Measurements from ENCODE around the gene ENTR1.
"Not testable (repeated sequence)": the region's sequence is repeated elsewhere in the genome, so short reads cannot be mapped to it uniquely, and the experiment has no call there.

The ENTR1 gene

GRCh38 chr9:136416914-136417313 lies 6.5 kb upstream of the ENTR1 start:
- no peak for DNase-seq

DNA sequence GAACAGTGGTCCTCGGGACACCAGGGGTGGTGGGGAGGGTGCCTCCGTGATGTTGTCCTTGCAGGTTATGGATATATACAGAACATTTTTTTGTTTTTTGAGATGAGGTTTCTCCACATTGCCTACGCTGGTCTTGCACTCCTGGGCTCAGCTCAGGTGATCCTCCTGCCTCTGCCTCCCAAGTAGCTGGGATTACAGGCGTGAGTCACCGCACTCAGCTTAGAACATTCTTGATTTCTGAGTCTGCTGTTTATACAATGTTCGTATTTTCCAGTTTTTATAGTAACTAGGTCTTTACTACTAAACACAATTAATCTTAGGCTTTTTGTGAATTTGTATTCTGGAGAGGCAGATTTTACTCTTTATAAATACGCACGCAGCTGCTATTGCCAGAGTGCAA lies 6.0 kb upstream of the ENTR1 start:
- DNase-seq = no peak

GRCh38 chr9:136412962-136413361 lies 2.5 kb upstream of the ENTR1 start:
- DNase-seq = no peak

DNA sequence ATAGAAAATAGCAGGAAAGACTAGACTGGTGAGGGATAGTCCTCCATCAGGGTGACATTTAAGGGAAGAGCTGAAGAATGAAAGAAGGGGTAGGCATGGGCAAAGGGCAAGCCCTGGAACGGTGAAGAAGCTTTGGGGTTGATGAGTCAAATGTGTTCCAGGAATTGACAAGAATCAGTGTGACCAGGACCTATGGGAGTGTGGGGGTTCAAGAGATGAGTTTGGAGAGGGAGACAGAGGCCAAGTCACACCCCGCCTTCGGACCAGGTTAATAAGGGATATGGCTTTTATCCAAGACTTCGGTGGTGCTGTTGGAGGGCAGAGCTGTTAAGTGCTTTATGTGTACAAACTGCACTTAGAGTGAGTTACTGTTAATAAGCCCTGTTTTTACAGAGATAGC lies 964 bp upstream of the ENTR1 start:
- DNase-seq = peak; percentile 7

GRCh38 chr9:136409557-136410455 lies 608 bp downstream of the ENTR1 start:
- DNase-seq = peak; percentile 23

DNA sequence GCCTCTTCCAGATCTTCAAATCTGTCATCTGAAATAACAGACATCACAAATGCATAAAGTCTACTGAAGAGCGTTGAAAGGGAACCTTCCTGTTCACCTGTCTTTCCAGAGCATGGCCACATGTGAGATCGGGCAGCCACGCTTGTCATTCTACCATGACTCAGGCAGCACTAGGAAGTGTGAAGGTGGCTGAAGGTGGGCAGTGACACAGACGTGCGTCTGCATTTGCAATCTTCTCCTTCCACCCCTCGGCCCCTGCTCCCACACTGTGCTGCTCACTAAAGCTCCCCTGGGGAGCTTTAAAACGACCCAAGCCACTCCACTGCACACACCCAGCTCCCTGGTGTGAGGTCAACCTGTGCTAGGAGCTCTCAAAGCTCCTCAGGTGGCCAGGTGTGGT lies 2.5 kb downstream of the ENTR1 start:
- DNase-seq = no peak

DNA sequence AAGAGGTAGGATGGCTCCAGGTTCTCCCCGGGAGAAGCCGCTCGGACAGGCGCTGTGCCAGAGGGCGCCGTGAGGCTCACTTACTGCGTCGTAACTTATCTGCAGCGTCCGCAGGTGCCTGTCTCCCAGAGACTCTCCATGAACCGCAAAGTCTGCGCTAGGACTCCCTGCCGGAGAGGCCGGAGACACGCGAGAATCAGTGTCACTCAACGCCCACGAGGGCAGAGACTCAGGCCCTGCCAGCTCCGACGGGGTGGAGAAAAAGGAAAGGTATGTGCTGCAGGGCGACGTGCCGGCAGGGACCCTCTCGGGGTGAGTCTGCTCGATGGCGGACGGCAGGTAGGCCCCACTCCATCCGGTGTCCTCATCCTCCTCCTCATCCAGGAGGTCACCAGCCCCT lies 3.4 kb downstream of the ENTR1 start:
- not testable (repeated sequence) for DNase-seq

DNA sequence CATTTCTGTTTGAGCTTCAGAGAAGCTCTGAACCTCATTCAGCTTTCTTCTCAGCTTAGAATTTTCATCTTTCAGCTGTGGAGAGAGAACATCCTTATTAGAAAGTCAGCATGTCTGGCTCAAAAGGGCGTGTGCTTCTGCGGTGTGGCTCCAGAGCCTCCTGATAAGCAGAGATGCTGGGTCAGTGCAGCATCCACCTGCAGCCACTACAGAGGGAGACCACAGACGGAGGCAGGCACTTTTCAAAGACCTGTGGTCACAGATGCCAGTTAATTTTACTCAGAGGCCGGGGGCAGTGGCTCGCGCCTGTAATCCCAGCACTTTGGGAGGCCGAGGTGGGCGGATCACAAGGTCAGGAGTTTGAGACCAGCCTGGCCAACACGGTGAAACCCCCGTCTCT lies 4.5 kb downstream of the ENTR1 start:
- DNase-seq = not testable (repeated sequence)

DNA sequence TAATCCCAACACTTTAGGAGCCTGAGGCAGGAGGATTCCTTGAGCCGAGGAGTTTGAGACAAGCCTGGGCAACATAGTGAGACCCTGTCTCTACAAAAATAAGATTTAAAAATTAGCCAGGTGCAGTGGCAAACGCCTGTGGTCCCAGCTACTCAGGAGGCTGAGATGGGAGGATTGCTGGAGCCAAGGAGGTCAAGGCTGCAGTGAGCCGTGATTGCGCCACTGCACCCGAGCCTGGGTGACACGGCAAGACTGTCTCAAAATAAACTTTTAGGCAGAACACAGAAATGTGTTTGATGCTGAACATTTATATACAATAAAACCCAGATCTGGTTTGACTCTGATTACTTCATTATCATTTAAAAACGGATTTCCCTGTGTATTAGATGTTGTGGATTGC lies 4.9 kb downstream of the ENTR1 start:
- DNase-seq = no peak

DNA sequence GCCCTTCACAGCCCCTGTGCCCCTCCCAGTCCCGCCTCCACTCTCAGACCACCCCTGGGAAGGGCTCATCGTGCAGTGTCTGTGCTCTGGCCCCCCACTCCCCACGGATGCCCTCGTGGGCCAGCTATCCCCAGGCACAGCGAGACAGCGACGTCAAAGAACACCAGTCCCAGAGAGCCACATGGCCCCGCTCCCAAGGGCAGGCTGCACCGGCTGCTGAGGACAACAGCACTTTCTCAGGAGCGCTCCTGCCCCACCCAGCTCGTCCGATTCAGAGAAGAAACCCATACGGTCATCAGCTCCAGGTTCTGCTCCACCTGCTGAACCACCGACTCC lies 5.6 kb downstream of the ENTR1 start:
- DNase-seq = no peak

GRCh38 chr9:136403915-136404800 lies 6.3 kb downstream of the ENTR1 start:
- no peak for DNase-seq

DNA sequence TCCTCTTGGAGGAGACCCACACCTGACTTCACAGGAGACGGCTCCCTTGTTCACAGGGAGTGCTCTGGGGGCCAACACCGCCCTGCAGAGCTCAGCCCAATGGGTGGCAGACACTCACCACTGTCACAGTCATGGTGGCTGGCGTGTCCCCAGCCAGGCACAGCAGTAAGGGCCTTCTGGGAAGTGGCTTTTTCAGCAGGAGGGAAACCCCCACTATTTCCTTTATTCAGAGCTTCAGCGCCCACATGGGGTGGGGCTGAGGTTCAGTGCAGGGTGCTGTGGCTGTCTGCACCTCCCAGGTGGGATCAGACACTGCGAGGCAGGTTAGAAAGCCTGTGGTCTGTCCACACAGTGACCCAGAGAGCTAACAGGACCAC lies 6.9 kb downstream of the ENTR1 start:
- DNase-seq = no peak

GRCh38 chr9:136402067-136402466 lies 8.3 kb downstream of the ENTR1 start:
- DNase-seq = no peak

- no peak for DNase-seq
These were observed 9.1 kb downstream of the ENTR1 start for GRCh38 chr9:136401173-136401922.

GRCh38 chr9:136400038-136400834 lies 10.2 kb downstream of the ENTR1 start, which contains the start of gene SNAPC4:
TSS of gene SNAPC4 (minus strand) at chr9:136400170. CDS start at chr9:136398428, 1,742 bp downstream.
- peak; percentile 95 for DNase-seq

DNA sequence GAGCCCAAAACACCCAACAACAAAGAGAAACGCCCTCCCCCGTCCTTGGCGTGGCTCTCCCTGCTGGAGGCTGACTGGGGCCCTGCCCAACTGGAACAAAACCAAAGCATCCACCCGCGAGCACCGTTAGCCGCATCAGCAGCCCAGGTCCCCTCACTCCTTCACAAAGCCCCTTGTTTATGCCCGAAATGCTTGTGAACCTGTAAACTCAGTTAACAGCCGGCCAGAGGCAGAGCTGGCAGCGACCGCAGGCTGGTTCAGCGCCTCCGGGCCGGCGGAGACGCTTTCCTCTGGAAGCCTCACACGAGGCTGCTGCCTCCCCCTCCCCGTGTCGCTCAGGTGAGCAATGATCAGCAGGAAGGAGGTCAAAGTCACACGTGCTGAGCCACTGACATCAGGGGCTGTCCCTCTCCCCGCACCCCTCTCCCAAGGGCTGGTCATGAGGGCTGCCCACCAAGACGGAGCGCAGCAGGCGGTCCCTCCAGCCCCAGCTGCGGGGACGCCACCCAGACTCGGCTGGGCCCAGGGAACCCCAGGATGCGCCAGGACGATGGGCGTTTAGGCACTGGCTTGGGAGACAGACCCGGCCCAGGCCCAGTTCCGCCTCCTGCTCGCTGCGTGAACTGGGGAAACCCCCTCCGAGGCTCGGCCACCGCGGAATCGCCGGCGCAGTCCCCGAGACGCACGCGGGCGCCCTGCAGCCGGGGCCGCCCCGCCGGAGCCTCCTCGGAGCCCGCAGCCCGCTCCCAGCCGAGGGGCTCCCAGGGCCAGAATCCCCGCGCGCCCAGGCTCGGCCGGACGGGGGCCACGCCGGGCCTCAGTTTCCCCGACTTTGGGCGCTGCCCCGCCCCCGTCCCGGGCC lies 11.0 kb downstream of the ENTR1 start:
- peak; percentile 54 for DNase-seq

DNA sequence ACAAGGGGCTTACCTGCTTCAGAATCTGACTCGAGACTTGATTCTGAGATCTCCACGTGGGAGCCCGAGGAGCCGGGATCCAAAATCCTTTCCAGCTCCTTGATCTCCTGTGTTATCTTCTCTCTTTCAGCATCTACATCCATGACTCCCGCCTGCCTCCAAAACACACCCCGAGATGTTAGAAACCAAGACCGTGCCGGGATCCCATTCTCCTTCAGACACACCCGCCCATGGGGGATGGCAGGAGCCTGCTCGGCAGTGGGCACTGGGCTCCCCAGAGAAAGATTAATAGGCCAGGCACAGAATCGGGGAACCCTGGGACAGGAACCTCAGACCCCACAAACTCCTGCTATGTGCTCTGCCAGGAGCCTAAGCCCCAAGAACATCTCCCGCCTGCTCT lies 12.1 kb downstream of the ENTR1 start:
- no peak for DNase-seq

DNA sequence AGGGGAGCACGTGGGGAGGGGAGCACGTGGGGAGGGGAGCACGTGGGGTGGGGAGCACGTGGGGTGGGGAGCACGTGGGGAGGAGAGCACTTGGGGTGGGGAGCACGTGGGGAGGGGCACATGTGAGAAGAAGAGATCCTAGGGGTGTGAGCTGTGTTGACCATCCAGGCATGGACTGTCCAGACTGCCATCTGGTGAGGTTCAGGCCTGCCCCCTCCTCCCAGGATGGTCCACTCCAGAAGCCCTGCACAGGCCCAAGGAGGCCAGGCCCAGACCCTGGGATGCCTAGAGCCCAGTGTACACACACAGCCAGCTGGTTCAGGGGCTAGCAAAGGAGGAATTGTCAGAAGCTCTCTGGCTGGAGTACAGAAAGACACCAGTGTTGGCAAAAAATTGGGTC lies 12.8 kb downstream of the ENTR1 start:
- DNase-seq = no peak

- no peak for DNase-seq
These were observed 14.2 kb downstream of the ENTR1 start for GRCh38 chr9:136396219-136396515.

DNA sequence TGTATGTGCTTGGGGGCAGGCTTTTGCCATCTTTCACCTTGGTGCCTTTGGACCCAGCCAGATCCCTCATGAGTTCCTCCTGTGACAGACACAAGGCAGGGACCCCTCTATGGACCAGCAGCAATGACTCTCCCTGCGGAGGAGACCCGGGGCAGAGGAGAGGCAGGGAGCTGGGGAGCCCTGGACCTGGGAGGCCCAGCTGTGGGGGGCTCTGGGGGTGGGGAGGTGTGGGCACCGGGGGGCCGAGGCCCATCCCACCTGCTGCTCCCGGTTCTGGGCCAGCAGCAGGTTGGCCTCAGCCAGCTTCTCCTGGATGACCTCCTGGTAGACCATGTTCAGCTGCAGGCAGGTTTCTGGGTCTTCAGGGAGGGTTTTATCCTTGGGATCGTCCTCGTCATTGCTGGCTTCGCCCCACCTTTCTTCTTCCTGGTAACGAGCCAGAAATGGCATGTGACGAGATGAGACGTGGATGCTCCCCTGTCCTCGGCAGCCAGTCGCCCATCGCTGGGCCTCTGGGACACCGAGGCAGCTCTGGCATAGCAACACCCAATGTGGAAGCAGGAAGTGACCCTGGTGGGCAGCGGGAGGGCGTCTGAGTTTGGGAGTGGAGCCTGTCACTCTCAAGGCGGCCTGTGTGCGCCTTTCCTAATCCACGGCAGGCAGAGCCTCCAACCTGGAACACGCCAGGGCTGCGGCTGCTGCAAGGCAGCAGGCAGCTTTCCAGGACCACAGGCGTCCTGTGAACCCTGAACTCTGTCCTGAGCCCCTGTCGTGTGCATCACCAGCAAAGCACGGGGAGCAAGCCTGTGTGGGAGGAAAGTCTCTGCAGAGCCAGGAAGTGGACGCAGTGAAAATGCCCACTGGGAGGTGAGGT lies 14.8 kb downstream of the ENTR1 start:
- no peak for DNase-seq

GRCh38 chr9:136395020-136395340 lies 15.4 kb downstream of the ENTR1 start:
- DNase-seq = no peak
